ENCODE results near the gene SLC25A13. TPM values are rescaled to one million over a fixed set of nuclear protein-coding genes. Genes with fewer than 3 reads are reported as not detected.
A peak's percentile ranks its signal among the peaks of the same experiment; 100 is the strongest.
"Not testable (repeated sequence)": the region's sequence is repeated elsewhere in the genome, so short reads cannot be mapped to it uniquely, and the experiment has no call there.

Gene SLC25A13
- total and polyA plus RNA-seq, 3 experiments from 2014 or later: 9.7 to 13.8 (median 10.8) TPM

GRCh38 chr7:96303105-96303685 is 18.7 kb downstream of the SLC25A13 start:
- no peak overlapping the region for H3K27ac ChIP-seq (ENCODE audit: low read depth, low read length)
- Mint-ChIP-seq H3K27ac (peak overlapping the region in 2 of 8 donors; percentile 0 to 34), H3K4me3 (peak overlapping the region in 1 of 7 donors; percentile 6), H3K9me3 (no peaks in the 10 kb centered on the region), H3K36me3 (peaks cover 0 to 9% (median 3%) of the 10 kb centered on the region in 3 donors), H3K27me3 (no peaks in the 10 kb centered on the region), H3K4me1 (peaks cover 22 to 51% (median 44%) of the 10 kb centered on the region in 3 donors)
- CTCF ChIA-PET: no interaction called here
- no peaks in the 10 kb centered on the region for H3K9me3 ChIP-seq (ENCODE audit: low read length)
- POLR2A ChIA-PET: no interaction called here
- peaks cover 7% of the 10 kb centered on the region for H3K4me1 ChIP-seq (ENCODE audit: insufficient read depth, low read length)
- H3K27me3 ChIP-seq (ENCODE audit: insufficient read depth, low read length, poor library complexity, severe bottlenecking): no peaks in the 10 kb centered on the region
- H3K36me3 ChIP-seq (ENCODE audit: insufficient read depth, low read length): no peaks in the 10 kb centered on the region
- no peak overlapping the region for H3K4me3 ChIP-seq (ENCODE audit: low read length)
- DNase-seq: no peak

- CTCF ChIA-PET: no interaction called here
- H3K4me1 Mint-ChIP-seq: peaks cover 20 to 45% (median 41%) of the 10 kb centered on the region in 3 donors
- H3K9me3 ChIP-seq (ENCODE audit: low read length): no peaks in the 10 kb centered on the region
- no peak for DNase-seq
- peaks cover 0 to 5% (median 2%) of the 10 kb centered on the region in 3 donors for H3K36me3 Mint-ChIP-seq
- H3K27ac Mint-ChIP-seq: no peak overlapping the region
- H3K36me3 ChIP-seq (ENCODE audit: insufficient read depth, low read length): no peaks in the 10 kb centered on the region
- H3K9me3 Mint-ChIP-seq: no peaks in the 10 kb centered on the region
- no peaks in the 10 kb centered on the region for H3K27me3 ChIP-seq (ENCODE audit: insufficient read depth, low read length, poor library complexity, severe bottlenecking)
- no peak overlapping the region for H3K27ac ChIP-seq (ENCODE audit: low read depth, low read length)
- H3K27me3 Mint-ChIP-seq: no peaks in the 10 kb centered on the region
- no peak overlapping the region for H3K4me3 ChIP-seq (ENCODE audit: low read length)
- no peak overlapping the region for H3K4me3 Mint-ChIP-seq
- POLR2A ChIA-PET: no interaction called here
- H3K4me1 ChIP-seq (ENCODE audit: insufficient read depth, low read length): peaks cover 7% of the 10 kb centered on the region
These were observed 20.9 kb downstream of the SLC25A13 start for GRCh38 chr7:96300986-96301385.

- Mint-ChIP-seq H3K4me1 (peaks cover 18 to 45% (median 41%) of the 10 kb centered on the region in 3 donors), H3K4me3 (no peak overlapping the region), H3K36me3 (peaks cover 1 to 6% (median 4%) of the 10 kb centered on the region in 3 donors), H3K27me3 (no peaks in the 10 kb centered on the region), H3K9me3 (no peaks in the 10 kb centered on the region), H3K27ac (no peak overlapping the region)
- ChIA-PET CTCF (no interaction called here), POLR2A (no interaction called here)
- no peaks in the 10 kb centered on the region for H3K9me3 ChIP-seq (ENCODE audit: low read length)
- no peak overlapping the region for H3K4me3 ChIP-seq (ENCODE audit: low read length)
- no peaks in the 10 kb centered on the region for H3K27me3 ChIP-seq (ENCODE audit: insufficient read depth, low read length, poor library complexity, severe bottlenecking)
- H3K27ac ChIP-seq (ENCODE audit: low read depth, low read length): no peak overlapping the region
- DNase-seq: no peak
- no peaks in the 10 kb centered on the region for H3K36me3 ChIP-seq (ENCODE audit: insufficient read depth, low read length)
- peaks cover 7% of the 10 kb centered on the region for H3K4me1 ChIP-seq (ENCODE audit: insufficient read depth, low read length)
These were observed 21.4 kb downstream of the SLC25A13 start for GRCh38 chr7:96300502-96300901.

GRCh38 chr7:96299496-96299895 is 22.4 kb downstream of the SLC25A13 start:
- no peaks in the 10 kb centered on the region for H3K27me3 ChIP-seq (ENCODE audit: insufficient read depth, low read length, poor library complexity, severe bottlenecking)
- peaks cover 7% of the 10 kb centered on the region for H3K4me1 ChIP-seq (ENCODE audit: insufficient read depth, low read length)
- H3K27ac ChIP-seq (ENCODE audit: low read depth, low read length): no peak overlapping the region
- H3K36me3 ChIP-seq (ENCODE audit: insufficient read depth, low read length): no peaks in the 10 kb centered on the region
- H3K4me3 ChIP-seq (ENCODE audit: low read length): no peak overlapping the region
- CTCF ChIA-PET: no interaction called here
- POLR2A ChIA-PET: no interaction called here
- H3K9me3 Mint-ChIP-seq: peaks cover 0 to 2% (median 0%) of the 10 kb centered on the region in 5 donors
- peaks cover 16 to 39% (median 38%) of the 10 kb centered on the region in 3 donors for H3K4me1 Mint-ChIP-seq
- H3K27me3 Mint-ChIP-seq: no peaks in the 10 kb centered on the region
- peaks cover 4 to 10% (median 8%) of the 10 kb centered on the region in 3 donors for H3K36me3 Mint-ChIP-seq
- H3K9me3 ChIP-seq (ENCODE audit: low read length): no peaks in the 10 kb centered on the region
- no peak overlapping the region for H3K27ac Mint-ChIP-seq
- H3K4me3 Mint-ChIP-seq: no peak overlapping the region
- no peak for DNase-seq

GRCh38 chr7:96297876-96298275 is 24.0 kb downstream of the SLC25A13 start:
- H3K4me3 Mint-ChIP-seq: no peak overlapping the region
- H3K27ac Mint-ChIP-seq: peak overlapping the region in 1 of 8 donors; percentile 64
- CTCF ChIA-PET: no interaction called here

GRCh38 chr7:96297446-96297845 is 24.5 kb downstream of the SLC25A13 start:
- H3K9me3 ChIP-seq (ENCODE audit: low read length); H3K27me3 Mint-ChIP-seq; POLR2A ChIA-PET; H3K4me3 Mint-ChIP-seq; H3K27ac ChIP-seq (ENCODE audit: low read depth, low read length); H3K9me3 Mint-ChIP-seq; H3K4me1 ChIP-seq (ENCODE audit: insufficient read depth, low read length); DNase-seq; H3K4me3 ChIP-seq (ENCODE audit: low read length); H3K27me3 ChIP-seq (ENCODE audit: insufficient read depth, low read length, poor library complexity, severe bottlenecking); H3K36me3 ChIP-seq (ENCODE audit: insufficient read depth, low read length): not testable (repeated sequence)
- Mint-ChIP-seq H3K4me1 (peaks cover 5 to 21% (median 19%) of the 10 kb centered on the region in 3 donors), H3K27ac (peak overlapping the region in 1 of 8 donors; percentile 64), H3K36me3 (peaks cover 7 to 13% (median 8%) of the 10 kb centered on the region in 3 donors)
- CTCF ChIA-PET: interaction anchor here (0.9 kb wide), 1 partner anchor 11 kb away, joined by 3 read pairs; no protein-coding TSS in a partner anchor

More at GRCh38 chr7:96297876-96298275, 24.0 kb downstream of the SLC25A13 start:
- Mint-ChIP-seq H3K27me3 (no peaks in the 10 kb centered on the region), H3K36me3 (peaks cover 5 to 12% (median 8%) of the 10 kb centered on the region in 3 donors), H3K4me1 (peaks cover 5 to 24% (median 22%) of the 10 kb centered on the region in 3 donors), H3K9me3 (peaks cover 0 to 2% (median 0%) of the 10 kb centered on the region in 5 donors)
- Histone ChIP-seq H3K36me3 (ENCODE audit: insufficient read depth, low read length) (no peaks in the 10 kb centered on the region), H3K4me3 (ENCODE audit: low read length) (no peak overlapping the region), H3K27ac (ENCODE audit: low read depth, low read length) (no peak overlapping the region), H3K27me3 (ENCODE audit: insufficient read depth, low read length, poor library complexity, severe bottlenecking) (no peaks in the 10 kb centered on the region), H3K4me1 (ENCODE audit: insufficient read depth, low read length) (no peaks in the 10 kb centered on the region), H3K9me3 (ENCODE audit: low read length) (no peaks in the 10 kb centered on the region)
- POLR2A ChIA-PET: no interaction called here
- DNase-seq: no peak

- H3K9me3 ChIP-seq (ENCODE audit: low read length); H3K9me3 Mint-ChIP-seq; H3K4me3 Mint-ChIP-seq; H3K4me1 ChIP-seq (ENCODE audit: insufficient read depth, low read length); H3K27me3 ChIP-seq (ENCODE audit: insufficient read depth, low read length, poor library complexity, severe bottlenecking); H3K4me3 ChIP-seq (ENCODE audit: low read length); CTCF ChIA-PET; H3K27ac Mint-ChIP-seq; H3K36me3 ChIP-seq (ENCODE audit: insufficient read depth, low read length); DNase-seq; H3K27me3 Mint-ChIP-seq; H3K27ac ChIP-seq (ENCODE audit: low read depth, low read length): not testable (repeated sequence)
- Mint-ChIP-seq H3K36me3 (peaks cover 8 to 18% (median 18%) of the 10 kb centered on the region in 3 donors), H3K4me1 (peaks cover 2 to 13% (median 11%) of the 10 kb centered on the region in 3 donors)
- POLR2A ChIA-PET: interaction anchor here (0.6 to 0.7 kb wide), 2 partner anchors 9 to 161 kb away, joined by 4 to 7 read pairs; no protein-coding TSS in a partner anchor
These were observed 28.0 kb downstream of the SLC25A13 start for GRCh38 chr7:96293911-96294310.

- ChIA-PET POLR2A (no interaction called here), CTCF (interaction anchor here (1.1 kb wide), 1 partner anchor 1602 kb away, joined by 3 read pairs; no protein-coding TSS in a partner anchor)
- H3K27ac Mint-ChIP-seq: peak overlapping the region in 5 of 8 donors; percentile 18 to 85 (median 48)
These were observed 34.3 kb downstream of the SLC25A13 start for GRCh38 chr7:96287559-96287958.

More at GRCh38 chr7:96287559-96287958, 34.3 kb downstream of the SLC25A13 start:
- DNase-seq: no peak
- Histone ChIP-seq H3K36me3 (ENCODE audit: insufficient read depth, low read length) (no peaks in the 10 kb centered on the region), H3K27ac (ENCODE audit: low read depth, low read length) (no peak overlapping the region), H3K4me1 (ENCODE audit: insufficient read depth, low read length) (peaks cover 30% of the 10 kb centered on the region), H3K9me3 (ENCODE audit: low read length) (no peaks in the 10 kb centered on the region), H3K27me3 (ENCODE audit: insufficient read depth, low read length, poor library complexity, severe bottlenecking) (no peaks in the 10 kb centered on the region), H3K4me3 (ENCODE audit: low read length) (no peak overlapping the region)
- peaks cover 0 to 3% (median 0%) of the 10 kb centered on the region in 5 donors for H3K9me3 Mint-ChIP-seq
- H3K36me3 Mint-ChIP-seq: peaks cover 4 to 15% (median 7%) of the 10 kb centered on the region in 3 donors
- H3K27me3 Mint-ChIP-seq: no peaks in the 10 kb centered on the region
- peaks cover 45 to 52% (median 50%) of the 10 kb centered on the region in 3 donors for H3K4me1 Mint-ChIP-seq
- no peak overlapping the region for H3K4me3 Mint-ChIP-seq

All from CD8-positive, alpha-beta memory T cell (primary cell).